Heart left ventricle (tissue), 16 donors: ENCODE data around the gene SPPL3. TPM values are rescaled to one million over a fixed set of nuclear protein-coding genes. Genes with fewer than 3 reads are reported as not detected.

Source experiments
- ATAC-seq, 4 donors: fragments of 200-7000 bp; cut with Tn5 transposase; one replicate each; pipeline ENCODE4 v1.9.1; 2020 to 2022; ENCODE audit warnings: moderate library complexity in 4 of 4, mild to moderate bottlenecking in 3 of 4, moderate number of reproducible peaks in 1 of 4
- DNase-seq, 5 donors: peaks; one replicate each; pipeline ENCODE4 v3.0.0-alpha.2; 2020
- H3K27ac ChIP-seq, 12 donors: fragments of 200-600 bp; sonication (generic) in 4 of 12; one replicate each; pipeline versions ENCODE4 v1.5.0 to v1.8.0; 2016 to 2022; ENCODE audit warnings: mild to moderate bottlenecking in 2 of 12
- H3K27me3 ChIP-seq, 9 donors: fragments of 200-600 bp; sonication (generic) in 2 of 9; one replicate each; pipeline versions ENCODE4 v1.5.1 to v1.8.0; 2016 to 2022; ENCODE audit warnings: mild to moderate bottlenecking in 3 of 9
- H3K36me3 ChIP-seq, 9 donors: fragments of 200-600 bp; sonication (generic) in 2 of 9; one replicate each; pipeline versions ENCODE4 v1.5.0 to v1.8.0; 2018 to 2022; ENCODE audit warnings: mild to moderate bottlenecking in 2 of 9
- H3K4me1 ChIP-seq, 12 donors: fragments of 200-600 bp; sonication (generic) in 4 of 12; one replicate each; pipeline versions ENCODE4 v1.5.0 to v1.8.0; 2016 to 2022; ENCODE audit warnings: mild to moderate bottlenecking in 3 of 12
- H3K4me3 ChIP-seq, 12 donors: fragments of 200-600 bp; sonication (generic) in 4 of 12; one replicate each; pipeline versions ENCODE4 v1.5.0 to v1.8.0; 2017 to 2022; ENCODE audit warnings: mild to moderate bottlenecking in 9 of 12, moderate library complexity in 4 of 12
- H3K9me3 ChIP-seq, 12 donors: fragments of 200-600 bp; sonication (generic) in 4 of 12; one replicate each; pipeline versions ENCODE4 v1.5.0 to v1.8.0; 2016 to 2022; ENCODE audit warnings: mild to moderate bottlenecking in 1 of 12
- POLR2A ChIP-seq, 2 donors: fragments of 450-650 bp; IDR thresholded peaks; one replicate each; pipeline ENCODE4 v1.6.1; 2017; ENCODE audit warnings: antibody characterized with exemption in 2 of 2, mild to moderate bottlenecking in 2 of 2, moderate library complexity in 2 of 2
- WGBS, 4 donors: extraction: QIAGEN DNeasy Blood & Tissue Kit in 2 of 4; methylation state at CpG; one replicate each; pipeline versions ENCODE4 v1.1.5 to v1.1.7; 2013 to 2018; 5-methylcytosine and 5-hydroxymethylcytosine counted together
- intact Hi-C, 10 donors: fragments of 100-400 bp; cut with DNase I; formaldehyde crosslinking; loops; one replicate each; pipeline versions ENCODE4 v1.11.1 to v1.14.2; 2022
- polyA plus RNA-seq, 2 donors: library from polyadenylated mRNA; stranded (reverse); fragments of 200-250 nt; gene quantifications; one replicate each; pipeline ENCODE4 v1.2.3, GENCODE V29; 2013
- total RNA-seq, 9 donors: library from RNA; depleted of rRNA in 2 of 9; stranded (reverse); fragments of >200 nt in 2 of 9; fragmentation: NEBNext Ultra II Directional in 3 of 9; extraction: Animal tissue kit (Norgen Biotek cat#: 25700) in 3 of 9; gene quantifications; one replicate each; pipeline versions ENCODE4 v1.1.0 to v1.2.4, GENCODE V29; 2016 to 2023
- TF ChIP-seq, protein P1 (sequence below), 12 donors: fragments of 200-600 bp; sonication (generic) in 4 of 12; IDR thresholded peaks; one replicate each; pipeline versions ENCODE4 v1.5.0 to v1.8.0; 2018 to 2022; ENCODE audit warnings: antibody characterized with exemption in 12 of 12, mild to moderate bottlenecking in 5 of 12
- donor health status: ischemic (EF 13 %, LVEDD 7.1; RV severe dilation, severe dysfunction).
- donor health status: healthy with polysubstance abuse.
- donor health status: DM: no; HTN: yes; CAD: no.
- donor health status: DM: no; HTN: no; CAD: no.
- donor health status: ischemic (EF 25% LVEDD 6.9; RV normal size, moderate dysfunction).
- donor health status: ischemic (EF 25% LVEDD 5.7; RV mildly dilated, moderate dysfunction).
- donor health status: healthy.
- donor health status: DM: yes; HTN: yes; CAD: no.
- donor health status: ischemic (EF 35%, LVEDD 5.7; RV mildly dilated, moderate dysfunction).
- donor health status: nonischemic (EF 11% LVEDD 7.7; RV severe dilation, severe dysfunction).
- donor health status: DM: yes; HTN: yes; CAD: no.
- donor health status: PGD.
- donor health status: ischemic (EF 29% LVEDD 5.4; RV normal size, mild dysfunction).
- donor health status: nonischemic (EF 23%, LVEDD 6.1; RV moderate dilation, normal function).

Gene SPPL3
- total and polyA plus RNA-seq, 11 donors: 8.2 to 48.2 (median 26.5) TPM

DNA sequence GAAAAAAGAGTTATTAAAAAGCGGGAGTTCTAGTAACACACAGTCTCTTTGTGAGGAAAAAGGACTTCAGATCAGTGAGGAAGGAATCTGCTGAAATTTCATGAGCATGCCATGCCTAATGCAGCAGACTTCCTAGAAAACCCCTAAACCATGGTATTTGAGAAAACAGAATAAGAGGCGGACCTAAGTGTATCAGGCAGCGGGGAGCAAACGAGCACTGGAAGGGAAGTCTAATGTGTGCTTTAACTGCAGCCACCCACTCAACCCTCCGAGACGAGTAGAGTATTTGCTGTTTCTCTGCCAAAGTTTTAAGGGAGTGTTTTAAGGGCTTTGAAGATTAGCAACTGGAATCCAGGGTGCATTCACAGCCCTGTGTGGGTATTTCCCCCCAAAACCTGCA is 142.1 kb downstream of the SPPL3 start:
- H3K4me1 ChIP-seq: peaks cover 0 to 21% (median 10%) of the 10 kb centered on the region in 12 donors
- ATAC-seq (peak in 3 of 4 donors; percentile 23 to 55 (median 45)), DNase-seq (no peak)
- intact Hi-C loops: loop anchor here in 3 of 10 donors (10.0 kb wide), 2 partner anchors 73 to 143 kb away; partner anchors contain the start of gene SPPL3 (in 2 of the 3)
- no peak for TF ChIP-seq POLR2A (IDR thresholded peaks at IDR 0.05)
- TF ChIP-seq, protein P1, sequence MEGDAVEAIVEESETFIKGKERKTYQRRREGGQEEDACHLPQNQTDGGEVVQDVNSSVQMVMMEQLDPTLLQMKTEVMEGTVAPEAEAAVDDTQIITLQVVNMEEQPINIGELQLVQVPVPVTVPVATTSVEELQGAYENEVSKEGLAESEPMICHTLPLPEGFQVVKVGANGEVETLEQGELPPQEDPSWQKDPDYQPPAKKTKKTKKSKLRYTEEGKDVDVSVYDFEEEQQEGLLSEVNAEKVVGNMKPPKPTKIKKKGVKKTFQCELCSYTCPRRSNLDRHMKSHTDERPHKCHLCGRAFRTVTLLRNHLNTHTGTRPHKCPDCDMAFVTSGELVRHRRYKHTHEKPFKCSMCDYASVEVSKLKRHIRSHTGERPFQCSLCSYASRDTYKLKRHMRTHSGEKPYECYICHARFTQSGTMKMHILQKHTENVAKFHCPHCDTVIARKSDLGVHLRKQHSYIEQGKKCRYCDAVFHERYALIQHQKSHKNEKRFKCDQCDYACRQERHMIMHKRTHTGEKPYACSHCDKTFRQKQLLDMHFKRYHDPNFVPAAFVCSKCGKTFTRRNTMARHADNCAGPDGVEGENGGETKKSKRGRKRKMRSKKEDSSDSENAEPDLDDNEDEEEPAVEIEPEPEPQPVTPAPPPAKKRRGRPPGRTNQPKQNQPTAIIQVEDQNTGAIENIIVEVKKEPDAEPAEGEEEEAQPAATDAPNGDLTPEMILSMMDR (IDR thresholded peaks at IDR 0.05): no peak
- H3K4me3 ChIP-seq: peak overlapping the region in 2 of 12 donors; percentile 3 to 21
- peak overlapping the region; percentile 42 to 86 (median 70) for H3K27ac ChIP-seq
- H3K27me3 ChIP-seq: no peaks in the 10 kb centered on the region
- WGBS, 4 donors: 42 to 55% (median 47%) methylated on average over 6 of the region's 6 CpGs
- H3K9me3 ChIP-seq: no peaks in the 10 kb centered on the region
- peaks cover 0 to 60% (median 43%) of the 10 kb centered on the region in 9 donors for H3K36me3 ChIP-seq

GRCh38 chr12:120761519-120761934 is 142.6 kb downstream of the SPPL3 start:
- Histone ChIP-seq H3K27me3 (no peaks in the 10 kb centered on the region), H3K4me3 (peak overlapping the region in 3 of 12 donors; percentile 3 to 21 (median 4)), H3K36me3 (peaks cover 0 to 55% (median 37%) of the 10 kb centered on the region in 9 donors), H3K9me3 (no peaks in the 10 kb centered on the region), H3K27ac (peak overlapping the region; percentile 42 to 86 (median 70)), H3K4me1 (peaks cover 0 to 21% (median 10%) of the 10 kb centered on the region in 12 donors)
- TF ChIP-seq, protein P1 (IDR thresholded peaks at IDR 0.05): no peak
- TF ChIP-seq POLR2A (IDR thresholded peaks at IDR 0.05): no peak
- 28 to 43% (median 37%) methylated on average over 9 of the region's 9 CpGs for WGBS, 4 donors
- DNase-seq: no peak
- intact Hi-C loops: loop anchor here in 3 of 10 donors (10.0 kb wide), 2 partner anchors 73 to 143 kb away; partner anchors contain the start of gene SPPL3 (in 2 of the 3)
- peak; percentile 68 to 84 (median 73) for ATAC-seq

- ATAC-seq (no peak), DNase-seq (no peak)
- Histone ChIP-seq H3K36me3 (peaks cover 0 to 45% (median 28%) of the 10 kb centered on the region in 9 donors), H3K9me3 (no peaks in the 10 kb centered on the region), H3K27me3 (no peaks in the 10 kb centered on the region), H3K4me1 (peaks cover 0 to 21% (median 10%) of the 10 kb centered on the region in 12 donors), H3K27ac (peak overlapping the region in 10 of 12 donors; percentile 55 to 86 (median 73)), H3K4me3 (no peak overlapping the region)
- 84 to 89% (median 87%) methylated on average over 21 of the region's 21 CpGs for WGBS, 4 donors
- TF ChIP-seq POLR2A (IDR thresholded peaks at IDR 0.05): no peak
- TF ChIP-seq, protein P1 (IDR thresholded peaks at IDR 0.05): no peak
- intact Hi-C loops: loop anchor here in 3 of 10 donors (10.0 kb wide), 2 partner anchors 74 to 144 kb away; partner anchors contain the start of gene SPPL3 (in 2 of the 3)
Measured at GRCh38 chr12:120760349-120761254, 143.6 kb downstream of the SPPL3 start.
